Measurements from ENCODE around the gene DCHS2. TPM values are rescaled to one million over a fixed set of nuclear protein-coding genes. Genes with fewer than 3 reads are reported as not detected.

The DCHS2 gene
- total and polyA plus RNA-seq, 2 experiments from 2014 or later = 0.21 to 7.6 TPM

DNA sequence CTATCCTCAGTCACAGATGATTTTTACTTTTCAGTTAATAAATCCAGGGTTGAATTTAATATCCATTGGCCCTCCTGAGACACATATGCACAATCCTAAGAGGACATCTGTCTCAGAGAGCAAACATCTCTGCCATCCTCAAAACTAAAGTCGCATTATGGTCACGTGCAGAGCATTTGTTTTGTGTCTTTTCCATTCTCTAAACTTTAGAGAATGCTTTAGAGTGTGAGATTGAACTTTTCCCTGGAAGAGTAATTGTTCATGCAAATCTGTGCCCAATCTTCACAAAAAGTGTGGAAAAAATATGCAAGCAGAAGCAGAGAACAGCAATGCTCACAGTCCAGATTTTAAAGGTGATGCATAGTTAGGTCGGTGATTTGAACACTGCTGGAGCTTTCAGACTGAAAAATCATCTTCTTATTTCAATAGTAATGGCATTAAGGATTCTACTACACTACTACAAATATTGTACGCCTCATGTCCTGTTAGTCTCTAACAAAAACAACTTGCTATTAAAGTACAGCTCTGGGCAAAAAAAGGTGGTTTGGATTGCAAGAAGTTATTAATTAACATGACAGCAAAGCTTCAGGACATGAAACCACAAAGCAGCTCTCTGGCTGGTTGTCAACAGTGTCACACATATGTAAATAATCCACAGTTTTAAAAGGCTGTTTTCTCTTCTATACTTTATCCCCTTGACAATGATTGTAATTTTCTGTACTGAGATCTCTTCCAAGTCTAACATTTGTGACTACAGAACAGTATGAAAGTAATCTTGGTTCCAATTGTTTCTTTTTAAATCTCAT is 19.9 kb downstream of the DCHS2 start:
- TF ChIP-seq EZH2 (IDR thresholded peaks at IDR 0.05; ENCODE audit: low read depth, unreplicated experiment) = no peak
- TF ChIP-seq, protein P1, sequence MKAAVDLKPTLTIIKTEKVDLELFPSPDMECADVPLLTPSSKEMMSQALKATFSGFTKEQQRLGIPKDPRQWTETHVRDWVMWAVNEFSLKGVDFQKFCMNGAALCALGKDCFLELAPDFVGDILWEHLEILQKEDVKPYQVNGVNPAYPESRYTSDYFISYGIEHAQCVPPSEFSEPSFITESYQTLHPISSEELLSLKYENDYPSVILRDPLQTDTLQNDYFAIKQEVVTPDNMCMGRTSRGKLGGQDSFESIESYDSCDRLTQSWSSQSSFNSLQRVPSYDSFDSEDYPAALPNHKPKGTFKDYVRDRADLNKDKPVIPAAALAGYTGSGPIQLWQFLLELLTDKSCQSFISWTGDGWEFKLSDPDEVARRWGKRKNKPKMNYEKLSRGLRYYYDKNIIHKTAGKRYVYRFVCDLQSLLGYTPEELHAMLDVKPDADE (IDR thresholded peaks at IDR 0.05) = no peak
- TF ChIP-seq NANOG (IDR thresholded peaks at IDR 0.05; ENCODE audit: borderline replicate concordance) = no peak
- TF ChIP-seq, protein P2, sequence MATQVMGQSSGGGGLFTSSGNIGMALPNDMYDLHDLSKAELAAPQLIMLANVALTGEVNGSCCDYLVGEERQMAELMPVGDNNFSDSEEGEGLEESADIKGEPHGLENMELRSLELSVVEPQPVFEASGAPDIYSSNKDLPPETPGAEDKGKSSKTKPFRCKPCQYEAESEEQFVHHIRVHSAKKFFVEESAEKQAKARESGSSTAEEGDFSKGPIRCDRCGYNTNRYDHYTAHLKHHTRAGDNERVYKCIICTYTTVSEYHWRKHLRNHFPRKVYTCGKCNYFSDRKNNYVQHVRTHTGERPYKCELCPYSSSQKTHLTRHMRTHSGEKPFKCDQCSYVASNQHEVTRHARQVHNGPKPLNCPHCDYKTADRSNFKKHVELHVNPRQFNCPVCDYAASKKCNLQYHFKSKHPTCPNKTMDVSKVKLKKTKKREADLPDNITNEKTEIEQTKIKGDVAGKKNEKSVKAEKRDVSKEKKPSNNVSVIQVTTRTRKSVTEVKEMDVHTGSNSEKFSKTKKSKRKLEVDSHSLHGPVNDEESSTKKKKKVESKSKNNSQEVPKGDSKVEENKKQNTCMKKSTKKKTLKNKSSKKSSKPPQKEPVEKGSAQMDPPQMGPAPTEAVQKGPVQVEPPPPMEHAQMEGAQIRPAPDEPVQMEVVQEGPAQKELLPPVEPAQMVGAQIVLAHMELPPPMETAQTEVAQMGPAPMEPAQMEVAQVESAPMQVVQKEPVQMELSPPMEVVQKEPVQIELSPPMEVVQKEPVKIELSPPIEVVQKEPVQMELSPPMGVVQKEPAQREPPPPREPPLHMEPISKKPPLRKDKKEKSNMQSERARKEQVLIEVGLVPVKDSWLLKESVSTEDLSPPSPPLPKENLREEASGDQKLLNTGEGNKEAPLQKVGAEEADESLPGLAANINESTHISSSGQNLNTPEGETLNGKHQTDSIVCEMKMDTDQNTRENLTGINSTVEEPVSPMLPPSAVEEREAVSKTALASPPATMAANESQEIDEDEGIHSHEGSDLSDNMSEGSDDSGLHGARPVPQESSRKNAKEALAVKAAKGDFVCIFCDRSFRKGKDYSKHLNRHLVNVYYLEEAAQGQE (IDR thresholded peaks at IDR 0.05; ENCODE audit: unreplicated experiment) = no peak
- no peak for TF ChIP-seq STAT1 (IDR thresholded peaks at IDR 0.05; ENCODE audit: unreplicated experiment)
- Mint-ChIP-seq H3K27ac (no peak overlapping the region), H3K4me1 (no peaks in the 10 kb centered on the region), H3K4me3 (no peak overlapping the region), H3K9me3 (no peaks in the 10 kb centered on the region), H3K36me3 (ENCODE audit: low read depth) (no peaks in the 10 kb centered on the region), H3K27me3 (ENCODE audit: insufficient read depth, low read depth, poor library complexity) (peaks cover 3% of the 10 kb centered on the region)
- ATAC-seq (no peak), DNase-seq (ENCODE audit: low spot score) (no peak)
- Histone ChIP-seq H2AFZ (no peak overlapping the region), H3K4me2 (no peak overlapping the region), H3K4me3 (no peak overlapping the region), H3K27me3 (ENCODE audit: insufficient read depth) (no peaks in the 10 kb centered on the region), H3K4me1 (ENCODE audit: insufficient read depth) (no peaks in the 10 kb centered on the region), H3K9me2 (ENCODE audit: insufficient read depth) (no peaks in the 10 kb centered on the region), H4K20me1 (replicated peaks; ENCODE audit: insufficient read depth) (no peaks in the 10 kb centered on the region), H3K79me2 (replicated peaks; ENCODE audit: insufficient read depth) (no peaks in the 10 kb centered on the region), H3F3A (replicated peaks; ENCODE audit: low read depth) (no peaks in the 10 kb centered on the region), H3K36me3 (ENCODE audit: insufficient read depth) (no peaks in the 10 kb centered on the region), H3K27ac (ENCODE audit: low read depth) (no peak overlapping the region)

DNA sequence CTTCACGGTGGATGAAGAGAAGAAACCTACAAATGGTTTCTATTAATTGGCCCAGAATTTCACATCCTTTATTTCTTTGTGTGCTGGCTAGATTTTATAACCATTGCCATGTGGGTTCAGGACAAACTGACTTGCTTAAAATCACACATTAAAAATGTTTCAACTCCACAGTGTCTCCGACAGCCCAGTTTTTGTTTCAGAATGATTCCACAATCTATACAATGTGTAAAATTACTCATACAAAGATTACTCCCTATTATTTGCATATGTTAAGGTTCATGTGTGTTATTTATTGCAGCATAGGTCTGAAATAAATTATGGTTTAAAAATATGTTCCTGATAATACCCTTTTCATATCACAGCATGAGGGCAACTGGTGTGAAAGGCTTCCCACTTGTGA is 20.6 kb downstream of the DCHS2 start:
- Mint-ChIP-seq H3K9me3 (no peaks in the 10 kb centered on the region), H3K27ac (no peak overlapping the region), H3K4me3 (no peak overlapping the region), H3K4me1 (no peaks in the 10 kb centered on the region), H3K36me3 (ENCODE audit: low read depth) (no peaks in the 10 kb centered on the region), H3K27me3 (ENCODE audit: insufficient read depth, low read depth, poor library complexity) (peaks cover 3% of the 10 kb centered on the region)
- H2AFZ ChIP-seq = no peak overlapping the region
- ATAC-seq = no peak
- TF ChIP-seq, protein P2 (IDR thresholded peaks at IDR 0.05; ENCODE audit: unreplicated experiment) = no peak
- TF ChIP-seq CREB1 (CRISPR knock-in tag; IDR thresholded peaks at IDR 0.05; ENCODE audit: low read depth) (no peak), EZH2phosphoT487 (IDR thresholded peaks at IDR 0.05; ENCODE audit: unreplicated experiment) (no peak), ZNF114 (CRISPR knock-in tag; IDR thresholded peaks at IDR 0.05) (no peak), STAT1 (IDR thresholded peaks at IDR 0.05; ENCODE audit: unreplicated experiment) (no peak), ZNF331 (CRISPR knock-in tag; IDR thresholded peaks at IDR 0.05; ENCODE audit: low read depth) (no peak), POLR2AphosphoS5 (IDR thresholded peaks at IDR 0.05; ENCODE audit: low read depth) (no peak)
- no peaks in the 10 kb centered on the region for H3K4me1 ChIP-seq (ENCODE audit: insufficient read depth)
- H3K36me3 ChIP-seq (ENCODE audit: insufficient read depth) = no peaks in the 10 kb centered on the region
- H3K79me2 ChIP-seq (replicated peaks; ENCODE audit: insufficient read depth) = no peaks in the 10 kb centered on the region
- no peaks in the 10 kb centered on the region for H3K9me2 ChIP-seq (ENCODE audit: insufficient read depth)
- H3K27me3 ChIP-seq (ENCODE audit: insufficient read depth) = no peaks in the 10 kb centered on the region
- DNase-seq (ENCODE audit: low spot score) = no peak
- H3F3A ChIP-seq (replicated peaks; ENCODE audit: low read depth) = no peaks in the 10 kb centered on the region
- no peaks in the 10 kb centered on the region for H4K20me1 ChIP-seq (replicated peaks; ENCODE audit: insufficient read depth)
- no peak overlapping the region for H3K4me2 ChIP-seq
- H3K27ac ChIP-seq (ENCODE audit: low read depth) = no peak overlapping the region
- no peak overlapping the region for H3K4me3 ChIP-seq

Measured in GM23338 (cell line).